HG03469 (cell line): ENCODE measurements around the gene MAPK9.
"Not testable (repeated sequence)": the region's sequence is repeated elsewhere in the genome, so short reads cannot be mapped to it uniquely, and the experiment has no call there.

Source experiments
- ATAC-seq: cut with Tn5 transposase; IDR thresholded peaks from one replicate; pipeline ENCODE4 v1.9.1; 2021; ENCODE audit warnings: mild to moderate bottlenecking, moderate library complexity, moderate number of reproducible peaks; ENCODE audit not compliant: unreplicated experiment

MAPK9 gene

DNA sequence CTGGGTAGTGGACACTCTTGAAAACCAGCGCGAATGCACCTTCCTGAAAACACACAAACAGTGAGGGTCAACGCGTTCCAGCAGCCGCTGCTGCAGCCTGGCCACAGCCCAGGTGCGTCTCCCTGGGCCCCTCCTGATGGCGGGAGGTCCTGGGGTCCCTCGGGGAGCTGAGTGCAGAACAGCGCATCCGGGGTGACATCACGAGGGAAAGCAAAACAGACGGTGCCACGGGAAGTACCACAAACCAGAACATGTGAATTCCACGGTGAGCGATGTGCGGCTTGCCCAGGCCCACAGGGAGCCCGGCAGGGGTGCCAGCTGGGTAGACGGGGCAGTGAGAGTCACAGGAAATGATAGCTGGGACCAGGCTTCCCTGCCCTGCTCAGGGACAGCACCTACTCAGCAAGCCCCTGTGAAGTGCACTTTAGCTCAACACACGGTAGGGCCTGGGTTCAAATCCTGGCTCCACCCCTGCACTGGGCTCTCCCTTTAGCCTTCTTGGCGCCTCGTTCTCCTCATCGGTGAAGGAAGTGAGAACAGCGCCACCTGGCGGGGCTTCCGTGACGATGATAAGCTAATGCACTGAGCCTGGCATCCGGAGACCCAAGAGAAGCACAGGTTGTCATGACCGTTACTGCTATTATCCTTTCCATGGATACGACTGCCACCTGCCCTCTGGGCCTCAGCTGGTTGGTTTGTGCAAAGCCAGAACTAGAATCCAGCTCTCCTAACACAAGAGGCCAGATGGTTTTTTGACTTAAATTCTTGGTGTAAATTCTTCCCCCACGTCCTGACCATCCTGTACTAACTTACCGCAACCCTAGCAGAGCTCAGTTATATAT lies 36.6 kb upstream of the MAPK9 start:
- ATAC-seq: no peak

DNA sequence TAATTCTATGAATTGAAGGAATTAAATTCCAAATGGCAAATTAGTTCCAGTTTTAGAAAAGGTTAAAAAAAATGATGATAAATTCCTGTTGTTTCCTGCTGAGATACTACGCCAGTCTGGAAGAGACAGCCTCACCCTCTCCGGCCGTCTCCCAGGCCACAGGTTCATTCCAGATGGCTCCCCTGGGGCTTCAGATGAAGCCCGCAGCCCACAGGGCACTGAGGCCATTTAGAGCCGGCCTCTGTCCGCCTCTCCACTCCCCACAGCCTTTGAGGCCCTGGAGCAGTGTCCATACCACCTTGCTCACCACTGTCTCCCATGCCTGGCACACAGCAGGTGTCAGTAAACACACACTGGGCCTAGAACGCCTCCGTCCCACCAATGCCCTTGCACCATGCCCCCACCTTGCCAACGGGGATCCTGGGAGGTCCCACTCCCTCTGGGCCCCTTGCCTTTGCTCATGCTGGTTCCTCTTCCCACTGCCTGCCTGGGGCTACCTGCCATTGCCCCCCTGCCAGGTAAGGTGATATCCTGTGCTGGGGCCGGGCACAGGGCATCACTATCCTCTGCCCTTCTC lies 35.2 kb upstream of the MAPK9 start:
- no peak for ATAC-seq

DNA sequence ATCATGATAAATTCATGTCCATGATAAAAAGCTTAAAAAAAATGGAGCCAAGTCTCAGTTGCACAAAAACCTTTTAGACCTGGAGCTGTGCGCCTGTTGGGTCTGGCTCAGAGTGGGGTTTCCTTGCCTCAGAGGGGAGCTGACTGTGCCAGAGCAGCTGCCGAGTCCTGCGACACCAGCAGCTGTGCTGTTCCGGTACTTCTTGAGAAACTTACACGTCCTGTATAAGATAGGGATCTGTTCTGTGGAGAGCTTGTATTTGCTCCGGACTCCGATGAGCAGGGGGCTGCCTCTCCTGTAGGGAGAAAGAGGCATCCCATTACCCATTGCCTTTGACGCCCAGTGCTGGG lies 32.7 kb upstream of the MAPK9 start:
- ATAC-seq: no peak

DNA sequence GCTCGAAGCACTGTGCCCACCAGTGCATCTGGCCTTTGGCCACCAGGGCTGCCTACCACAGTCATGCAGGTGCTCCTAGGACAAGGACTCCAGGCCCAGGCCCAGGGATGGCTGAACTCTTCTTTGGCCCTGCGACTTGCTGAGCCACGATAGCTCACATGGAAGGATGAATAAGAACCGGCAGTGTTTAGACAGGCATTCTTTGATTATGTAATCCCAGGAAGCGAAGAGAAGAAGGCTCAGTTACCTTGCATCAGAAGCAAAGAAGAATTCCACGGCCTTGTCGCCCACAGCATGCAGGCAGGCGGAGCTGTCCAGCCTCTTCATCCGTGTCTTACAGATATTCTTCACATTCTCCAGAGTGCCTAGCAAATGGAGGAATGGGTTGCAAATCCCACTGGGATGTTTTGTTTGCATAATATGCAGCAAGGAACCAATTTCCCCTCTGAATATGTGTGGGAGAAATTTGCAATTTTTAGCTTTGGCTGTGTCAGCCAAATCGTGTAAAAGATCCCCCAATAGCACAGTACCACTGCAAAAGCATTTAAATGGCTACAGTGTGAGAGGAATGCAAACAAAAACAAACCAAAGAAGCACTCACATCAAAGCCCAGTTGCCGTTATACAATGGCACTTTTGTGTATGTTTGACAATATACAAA lies 32.2 kb upstream of the MAPK9 start:
- ATAC-seq: no peak

DNA sequence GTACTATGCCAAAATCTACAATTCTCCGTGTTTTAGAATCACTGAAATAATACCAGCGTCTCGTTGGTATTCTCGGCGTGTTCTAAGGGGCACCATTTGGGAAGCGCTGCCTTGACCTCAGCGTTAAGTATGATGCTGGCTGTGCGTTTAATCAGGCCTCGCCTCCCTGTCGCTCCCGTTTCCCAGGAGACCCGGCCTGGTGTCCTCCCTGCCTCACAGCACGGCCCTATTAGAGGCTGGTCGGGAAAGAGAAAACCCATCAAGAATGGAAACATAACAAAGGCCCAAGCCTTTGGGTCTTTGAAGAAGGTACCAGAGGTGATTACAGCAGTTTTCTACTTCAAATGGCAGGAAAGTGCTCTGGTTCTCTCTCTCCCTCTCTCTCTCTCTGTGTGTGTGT lies 31.3 kb upstream of the MAPK9 start:
- ATAC-seq: no peak

DNA sequence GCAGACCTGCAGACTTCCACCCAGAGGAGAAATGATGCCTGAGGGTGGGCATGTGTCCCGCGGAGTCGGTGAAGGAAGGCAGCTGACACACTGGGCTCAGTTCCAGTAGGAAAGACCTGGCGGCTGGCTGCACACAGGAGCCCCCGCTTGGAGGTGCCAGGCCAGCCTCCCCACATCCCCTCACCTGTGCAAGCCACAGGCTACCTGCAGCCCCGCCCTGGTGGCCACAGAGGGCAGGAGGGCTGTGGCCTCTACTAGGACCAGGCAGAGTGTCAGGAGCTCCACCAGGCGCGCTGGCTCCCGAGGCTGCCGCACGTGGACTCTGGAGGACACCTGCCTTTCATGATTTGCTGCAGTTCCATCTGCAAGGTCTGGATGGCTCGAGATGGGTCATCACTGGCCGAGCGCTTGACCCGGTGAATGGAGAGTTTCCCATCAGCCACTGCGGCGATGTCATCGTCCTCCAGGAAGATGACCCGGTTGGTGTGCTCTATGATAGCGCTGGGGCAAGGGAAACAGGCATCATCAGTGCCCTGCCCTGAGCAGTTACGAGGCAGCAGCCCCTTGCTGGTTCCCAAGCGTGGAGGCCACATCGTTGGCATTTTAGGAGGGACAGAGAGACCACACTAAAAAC lies 26.7 kb upstream of the MAPK9 start:
- ATAC-seq: no peak

DNA sequence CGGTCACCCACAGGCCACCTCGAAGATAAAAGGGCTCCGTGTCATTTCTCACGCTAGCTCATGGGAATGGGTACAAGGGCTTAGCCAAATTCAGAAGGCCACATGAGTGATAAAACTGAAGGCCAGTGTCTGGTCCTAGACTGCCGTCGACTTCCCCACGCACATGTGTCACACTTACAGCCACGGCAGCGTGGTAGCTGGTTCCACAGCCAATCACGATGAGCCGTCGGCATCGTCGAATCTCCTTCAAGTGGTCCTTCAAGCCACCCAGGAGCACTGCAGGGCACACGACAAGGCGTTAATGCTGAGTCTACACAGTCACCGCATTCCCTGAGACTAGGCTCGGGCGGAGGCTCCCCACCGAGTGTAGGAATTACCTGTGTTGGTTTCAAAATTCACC lies 24.7 kb upstream of the MAPK9 start:
- no peak for ATAC-seq

DNA sequence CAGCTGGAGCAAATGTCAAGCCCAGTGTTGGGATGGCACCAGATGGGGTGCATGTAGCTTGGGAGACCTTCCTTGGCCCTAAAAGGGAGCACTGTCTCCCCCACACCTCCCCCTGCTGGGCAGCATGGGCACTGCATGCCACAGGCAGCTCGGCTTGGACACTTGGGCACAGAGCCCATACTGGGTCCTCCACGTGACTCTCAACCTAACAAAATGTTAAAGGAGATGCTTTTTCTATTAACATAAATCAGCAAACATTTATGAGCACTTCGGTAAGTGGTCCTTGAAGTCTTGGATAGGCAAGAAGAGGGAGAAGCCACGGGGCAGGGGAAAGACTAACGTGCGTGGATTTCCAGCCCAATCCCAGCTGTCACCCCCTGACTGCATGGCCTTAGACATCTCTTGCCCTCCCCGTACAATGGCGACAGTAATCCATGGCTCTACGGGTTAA lies 23.9 kb upstream of the MAPK9 start:
- peak; percentile 43 for ATAC-seq

DNA sequence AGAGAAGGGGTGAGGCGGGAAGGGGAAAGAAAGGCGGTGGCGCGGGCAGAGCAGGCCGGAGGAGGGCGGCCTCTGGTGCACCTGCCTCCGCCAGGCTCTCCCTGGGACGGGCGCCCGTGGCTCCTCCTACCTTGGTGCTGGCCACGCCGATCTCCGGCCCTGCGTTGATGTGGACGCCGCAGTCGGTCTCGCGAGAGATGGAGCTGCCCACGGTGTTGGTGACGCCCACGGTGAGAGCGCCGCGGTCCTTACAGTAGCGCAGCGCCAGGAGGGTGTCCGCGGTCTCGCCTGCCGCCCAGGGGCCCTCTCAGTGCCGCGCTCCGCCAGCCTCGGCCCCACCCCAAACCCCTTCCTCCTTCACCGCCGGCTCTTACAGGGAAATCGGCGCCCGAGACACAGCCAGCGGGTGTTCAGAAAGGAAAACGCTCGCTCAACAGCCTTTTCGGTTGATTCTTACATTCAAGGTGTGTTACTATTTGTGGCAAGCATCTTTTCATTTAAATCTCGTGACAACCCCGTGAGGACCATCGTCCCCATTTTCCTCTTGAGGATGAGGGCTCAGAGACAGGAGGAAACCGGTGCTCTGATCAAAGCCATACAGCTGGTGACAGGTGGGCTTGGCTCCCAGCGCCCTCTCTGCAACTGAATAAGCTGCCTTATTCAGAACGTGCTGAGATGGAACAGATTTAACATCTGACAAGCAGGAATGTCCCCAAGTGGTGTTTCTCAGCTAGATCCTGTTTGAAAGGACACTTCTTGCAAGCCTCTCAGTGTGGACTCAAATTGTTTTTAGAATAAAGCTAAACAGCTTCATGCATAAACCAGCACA lies 22.0 kb upstream of the MAPK9 start:
- ATAC-seq: peak; percentile 58

DNA sequence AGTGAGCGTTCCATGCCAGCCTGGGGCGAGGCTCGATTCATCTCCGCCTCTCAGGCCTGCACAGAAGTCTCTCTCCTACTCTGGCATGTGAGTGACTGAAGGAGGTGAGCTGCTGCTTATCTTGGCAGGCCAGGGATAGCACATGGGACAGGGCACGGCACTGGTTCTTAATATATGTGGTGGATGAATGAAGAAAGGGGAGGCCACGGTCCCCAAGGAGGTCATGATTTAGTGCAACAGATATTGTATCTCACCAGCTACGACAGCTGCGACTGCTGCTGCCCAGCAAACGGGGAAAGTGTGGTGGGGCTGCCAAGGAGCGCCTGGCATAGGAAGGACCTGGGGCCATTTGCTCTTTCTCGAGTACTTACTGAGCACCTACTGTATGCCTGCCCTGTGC lies 19.3 kb upstream of the MAPK9 start:
- no peak for ATAC-seq

DNA sequence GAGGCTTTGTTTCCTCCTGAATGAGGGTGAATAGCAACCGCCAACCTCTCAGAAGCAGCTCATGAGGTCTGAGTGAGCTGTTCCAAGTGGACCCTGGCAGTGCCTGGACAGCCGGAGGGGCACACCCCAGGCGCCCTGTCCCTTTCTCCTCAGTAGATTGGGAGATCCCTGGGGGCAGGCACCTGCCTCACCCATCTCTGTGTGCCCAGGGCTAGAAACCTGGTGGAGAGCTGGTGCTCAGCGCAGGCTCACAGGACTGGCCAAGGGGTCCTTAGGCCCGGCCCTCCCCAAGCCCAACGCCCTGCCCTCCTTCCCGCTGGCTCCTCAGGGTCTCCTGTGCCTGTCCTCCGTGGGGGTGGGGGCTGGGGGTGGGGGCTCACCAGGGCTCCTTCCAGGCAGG lies 14.9 kb upstream of the MAPK9 start:
- ATAC-seq: no peak

DNA sequence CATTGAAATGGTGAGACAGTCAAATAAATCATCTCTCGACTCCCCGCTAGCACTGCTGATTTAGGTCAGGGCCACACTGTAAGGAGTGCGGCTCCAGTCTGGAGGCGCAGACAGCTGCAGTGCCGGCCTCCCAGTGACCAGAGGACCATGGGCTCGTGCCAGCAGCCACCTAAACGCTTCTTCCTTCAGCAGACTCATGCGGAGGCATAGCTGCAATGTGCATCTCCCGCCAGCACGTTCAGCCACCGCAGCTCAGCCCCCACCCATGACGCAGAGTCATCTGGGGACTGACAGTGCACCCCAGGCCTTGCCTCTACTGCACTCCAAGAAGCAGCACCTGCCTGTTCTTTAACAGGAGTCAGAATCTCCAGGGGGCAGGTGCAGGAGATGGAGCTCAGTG lies 13.6 kb upstream of the MAPK9 start:
- ATAC-seq: no peak

DNA sequence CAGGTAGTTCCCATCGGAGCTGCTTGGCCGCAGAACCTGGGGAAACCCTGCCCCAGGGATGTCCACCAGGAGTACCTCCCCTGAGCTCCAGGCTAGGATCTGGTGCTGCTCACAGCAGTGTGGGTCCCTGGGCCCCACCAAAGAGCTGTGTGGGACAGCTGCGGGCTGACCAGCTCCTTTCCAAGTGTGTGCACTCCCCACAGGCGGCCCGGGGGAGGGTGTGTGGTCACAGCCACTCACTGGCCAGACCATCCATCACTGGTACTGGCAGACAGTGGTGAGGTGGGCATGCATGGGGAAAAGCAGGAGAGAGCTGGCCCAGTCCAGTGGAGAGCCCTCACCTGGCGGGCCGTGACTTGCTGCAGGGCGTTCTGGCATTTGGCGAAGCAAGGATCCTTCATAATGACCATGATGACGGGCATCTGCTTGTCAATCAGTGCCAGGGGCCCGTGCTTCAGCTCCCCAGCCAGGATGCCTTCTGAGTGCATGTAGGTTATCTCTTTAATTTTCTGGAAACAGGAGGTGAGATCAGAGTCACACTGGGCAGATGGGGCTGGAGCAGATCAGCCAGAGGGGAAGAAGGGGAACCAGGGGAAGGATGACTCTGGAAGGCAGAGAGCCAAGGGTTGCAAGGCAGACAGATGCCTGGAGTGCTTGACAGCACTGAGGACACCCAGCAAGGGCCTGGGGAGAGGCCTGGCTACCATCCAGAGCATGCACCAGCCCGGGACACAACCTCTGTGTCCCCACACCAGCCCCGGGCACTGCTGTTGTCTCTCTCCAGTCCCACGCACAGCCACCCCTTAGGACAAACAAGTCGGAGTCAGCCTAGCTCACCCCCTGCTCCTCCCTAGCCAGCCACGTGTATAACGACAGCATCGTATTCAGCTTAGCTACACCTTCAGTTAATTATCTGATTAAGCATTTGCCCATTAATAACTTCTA lies 12.8 kb upstream of the MAPK9 start:
- ATAC-seq: no peak

DNA sequence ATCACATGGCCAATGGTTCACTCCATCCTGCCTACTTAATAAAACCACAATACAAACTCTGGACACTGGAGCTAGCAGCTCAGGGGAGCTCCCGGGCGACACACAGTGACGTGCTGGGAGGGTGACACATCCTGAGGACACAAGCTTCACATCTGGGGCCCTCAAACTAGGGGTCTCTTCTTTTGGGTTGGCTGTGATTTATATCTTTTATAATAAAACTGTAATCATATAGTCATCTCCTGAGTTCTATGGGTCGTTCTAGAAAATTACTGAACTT lies 12.1 kb upstream of the MAPK9 start:
- ATAC-seq: no peak

DNA sequence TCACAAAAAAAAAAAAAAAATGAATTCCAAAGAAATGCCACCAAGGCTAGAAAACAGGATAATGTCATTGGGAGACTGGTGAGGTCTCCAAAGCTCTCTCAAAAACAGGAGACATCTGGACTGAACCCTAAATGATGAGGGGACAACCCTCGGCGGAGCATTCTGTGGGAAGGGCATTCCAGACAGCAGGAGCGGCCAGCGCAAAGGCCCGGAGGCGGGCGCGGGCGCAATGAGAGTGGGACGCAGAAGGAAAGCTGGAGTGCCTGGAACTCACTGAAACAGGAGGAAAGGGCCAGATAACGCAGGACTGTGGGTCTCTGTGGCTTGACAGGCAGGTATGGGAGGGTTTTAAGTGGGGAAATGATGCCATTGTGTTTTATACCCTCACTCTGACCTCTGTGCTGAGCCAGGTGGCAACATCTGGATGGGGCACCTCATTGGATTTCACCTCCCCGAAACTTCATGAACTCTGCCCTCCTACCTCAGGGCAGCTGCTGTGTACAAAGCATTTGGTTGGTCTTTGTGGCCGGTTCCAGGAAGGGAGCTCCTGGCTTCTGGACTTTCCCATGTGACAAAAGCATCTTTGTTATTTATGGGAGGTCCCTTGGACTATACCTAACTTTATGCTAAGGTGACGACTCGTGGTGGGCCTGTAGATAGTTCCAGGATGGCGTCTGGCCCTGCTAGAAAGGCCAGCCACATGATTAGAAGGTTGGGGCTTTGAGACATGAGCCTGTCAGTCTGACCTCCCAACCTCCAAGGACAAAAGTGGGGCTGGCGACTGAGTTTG lies 11.5 kb upstream of the MAPK9 start:
- no peak for ATAC-seq

DNA sequence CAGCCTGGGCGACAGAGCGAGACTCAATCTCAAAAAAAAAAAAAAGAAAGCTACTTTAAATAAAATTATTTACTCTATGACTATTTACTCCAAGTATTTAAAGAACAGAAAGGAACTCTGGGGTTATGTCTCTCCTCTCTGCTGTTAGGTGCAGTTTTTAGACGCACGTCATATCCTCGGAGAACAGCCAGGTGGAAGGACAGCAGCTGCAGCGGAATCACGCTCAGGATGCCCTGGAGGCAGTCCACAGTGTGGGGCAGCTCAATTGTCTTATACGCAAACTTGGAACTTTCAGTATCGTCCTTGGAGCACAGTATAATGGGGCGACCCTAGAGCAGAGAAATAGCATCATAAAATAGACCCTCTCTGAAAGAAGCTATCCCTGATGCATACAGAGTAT lies 10.4 kb upstream of the MAPK9 start:
- no peak for ATAC-seq

DNA sequence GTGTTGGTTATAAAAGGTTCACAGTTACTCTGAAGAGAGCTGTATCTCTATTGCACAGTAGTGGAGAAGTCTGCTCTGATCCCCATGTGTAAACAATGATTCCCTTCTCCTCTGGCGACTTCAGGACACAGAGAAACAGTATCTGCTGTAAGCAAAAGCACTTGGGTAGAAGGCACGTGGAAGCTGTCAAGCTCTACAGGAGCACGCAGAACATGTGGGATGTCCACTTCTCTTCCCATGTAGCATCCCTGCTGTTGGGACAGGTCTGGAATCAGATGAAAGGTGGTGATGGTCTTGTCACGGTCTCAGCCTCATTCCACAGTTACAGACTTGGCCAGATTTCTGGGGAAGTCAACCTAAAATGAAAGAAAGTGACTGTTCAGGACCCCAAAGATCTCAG lies 9.4 kb upstream of the MAPK9 start:
- ATAC-seq: no peak

DNA sequence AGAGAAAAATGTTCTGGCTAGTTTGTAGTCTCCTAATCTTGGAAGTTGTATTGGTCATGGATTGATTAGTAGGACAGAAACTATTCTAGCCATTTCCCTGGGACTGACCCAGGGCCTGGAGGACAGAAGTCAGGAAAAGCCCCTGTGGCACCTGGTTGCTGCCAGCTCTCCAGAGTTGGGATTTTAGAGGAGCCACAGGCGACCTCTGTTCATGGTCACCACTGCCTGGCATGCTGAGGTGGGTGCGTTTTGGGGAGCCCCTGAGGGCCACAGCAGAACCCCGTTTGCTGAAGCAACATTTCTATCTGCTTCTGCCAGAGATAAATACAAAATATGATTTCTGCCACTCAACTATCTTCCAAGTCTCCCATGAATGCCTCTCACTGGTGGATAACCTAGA lies 7.6 kb upstream of the MAPK9 start:
- no peak for ATAC-seq

DNA sequence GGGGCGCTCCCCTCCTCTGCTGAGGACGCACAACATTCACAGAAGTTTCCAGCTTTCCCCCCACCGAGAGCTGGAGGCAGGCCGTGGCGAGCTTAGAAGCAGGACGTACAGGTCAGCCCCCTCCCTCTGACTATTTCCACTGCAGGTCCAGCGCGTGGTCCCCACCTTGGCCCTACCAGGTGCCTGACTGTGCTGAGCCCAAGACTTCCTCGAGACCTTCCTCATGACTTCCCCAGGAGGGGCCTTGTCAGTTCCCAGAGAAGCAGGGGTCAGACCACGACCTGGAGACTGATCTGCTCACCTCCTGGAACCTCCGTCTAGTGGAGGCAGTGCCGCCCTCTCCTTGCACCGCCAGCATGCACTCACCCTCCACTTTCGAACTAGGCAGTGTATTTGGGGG lies 7.1 kb upstream of the MAPK9 start:
- ATAC-seq: not testable (repeated sequence)
